Tibial nerve (tissue), 4 donors: ENCODE data around the gene NME3. TPM values are rescaled to one million over a fixed set of nuclear protein-coding genes. Genes with fewer than 3 reads are reported as not detected.

Source experiments
- DNase-seq, 2 donors: peaks; one replicate each; pipeline ENCODE4 v3.0.0-alpha.2; 2019; ENCODE audit warnings: low spot score in 2 of 2
- H3K27ac ChIP-seq, 4 donors: fragments of 200-600 bp; sonication (generic) in 3 of 4; one replicate each; pipeline ENCODE4 v1.5.1; 2017 to 2019; ENCODE audit warnings: mild to moderate bottlenecking in 1 of 4
- H3K27me3 ChIP-seq, 2 donors: fragments of 200-600 bp; sonication (generic) in 1 of 2; one replicate each; pipeline versions ENCODE4 v1.5.1 to v1.6.0; 2017 to 2019
- H3K36me3 ChIP-seq, 3 donors: fragments of 200-600 bp; sonication (generic); one replicate each; pipeline ENCODE4 v1.5.1; 2018 to 2019
- H3K4me1 ChIP-seq, 4 donors: fragments of 200-600 bp; sonication (generic) in 3 of 4; one replicate each; pipeline ENCODE4 v1.5.1; 2017 to 2019
- H3K4me3 ChIP-seq, 4 donors: fragments of 200-600 bp; sonication (generic) in 3 of 4; one replicate each; pipeline ENCODE4 v1.5.1; 2017 to 2019; ENCODE audit warnings: mild to moderate bottlenecking in 1 of 4, moderate library complexity in 1 of 4
- H3K9me3 ChIP-seq, 4 donors: fragments of 200-600 bp; sonication (generic) in 3 of 4; one replicate each; pipeline ENCODE4 v1.5.1; 2017 to 2019
- EP300 ChIP-seq, 2 donors: sonication (generic); formaldehyde crosslinking; IDR thresholded peaks; one replicate each; pipeline ENCODE4 v1.6.1; 2017; ENCODE audit warnings: antibody characterized with exemption in 2 of 2, mild to moderate bottlenecking in 1 of 2
- POLR2A ChIP-seq, 2 donors: fragments of 450-650 bp; IDR thresholded peaks; one replicate each; pipeline ENCODE4 v1.6.1; 2017; ENCODE audit warnings: antibody characterized with exemption in 2 of 2, mild to moderate bottlenecking in 2 of 2, moderate library complexity in 2 of 2
- WGBS, 2 donors: methylation state at CpG; one replicate each; pipeline ENCODE4 v1.1.5; 2018; 5-methylcytosine and 5-hydroxymethylcytosine counted together
- total RNA-seq, 4 donors: library from RNA; depleted of rRNA; stranded (reverse); fragments of >200 nt; gene quantifications; one replicate each; pipeline ENCODE4 v1.1.0, GENCODE V29; 2016
- TF ChIP-seq, protein P1 (sequence below), 5 experiments: fragments of 200-600 bp in 3 of 5; fragments of 450-650 bp in 2 of 5; sonication (generic) in 3 of 5; IDR thresholded peaks; one replicate each; pipeline ENCODE4 v1.5.1; 2016 to 2019; ENCODE audit warnings: antibody characterized with exemption in 5 of 5, mild to moderate bottlenecking in 3 of 5, moderate library complexity in 2 of 5

NME3 gene
- total RNA-seq, 4 donors from 2014 or later: 113 to 198 (median 128) TPM

- Histone ChIP-seq H3K36me3 (peaks cover 2 to 100% (median 23%) of the 10 kb centered on the region in 3 donors), H3K4me1 (peaks cover 0 to 14% (median 0%) of the 10 kb centered on the region in 4 donors), H3K27me3 (no peaks in the 10 kb centered on the region), H3K4me3 (no peak overlapping the region), H3K9me3 (no peaks in the 10 kb centered on the region), H3K27ac (no peak overlapping the region)
- DNase-seq: no peak
- WGBS, 2 donors: 91 to 92% methylated on average over 12 to 15 of the region's 15 CpGs
- TF ChIP-seq, protein P1, sequence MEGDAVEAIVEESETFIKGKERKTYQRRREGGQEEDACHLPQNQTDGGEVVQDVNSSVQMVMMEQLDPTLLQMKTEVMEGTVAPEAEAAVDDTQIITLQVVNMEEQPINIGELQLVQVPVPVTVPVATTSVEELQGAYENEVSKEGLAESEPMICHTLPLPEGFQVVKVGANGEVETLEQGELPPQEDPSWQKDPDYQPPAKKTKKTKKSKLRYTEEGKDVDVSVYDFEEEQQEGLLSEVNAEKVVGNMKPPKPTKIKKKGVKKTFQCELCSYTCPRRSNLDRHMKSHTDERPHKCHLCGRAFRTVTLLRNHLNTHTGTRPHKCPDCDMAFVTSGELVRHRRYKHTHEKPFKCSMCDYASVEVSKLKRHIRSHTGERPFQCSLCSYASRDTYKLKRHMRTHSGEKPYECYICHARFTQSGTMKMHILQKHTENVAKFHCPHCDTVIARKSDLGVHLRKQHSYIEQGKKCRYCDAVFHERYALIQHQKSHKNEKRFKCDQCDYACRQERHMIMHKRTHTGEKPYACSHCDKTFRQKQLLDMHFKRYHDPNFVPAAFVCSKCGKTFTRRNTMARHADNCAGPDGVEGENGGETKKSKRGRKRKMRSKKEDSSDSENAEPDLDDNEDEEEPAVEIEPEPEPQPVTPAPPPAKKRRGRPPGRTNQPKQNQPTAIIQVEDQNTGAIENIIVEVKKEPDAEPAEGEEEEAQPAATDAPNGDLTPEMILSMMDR (IDR thresholded peaks at IDR 0.05): no peak
- TF ChIP-seq POLR2A (IDR thresholded peaks at IDR 0.05) (no peak), EP300 (IDR thresholded peaks at IDR 0.05) (no peak)
Observed at GRCh38 chr16:1760911-1761310, 10.4 kb downstream of the NME3 start.

DNA sequence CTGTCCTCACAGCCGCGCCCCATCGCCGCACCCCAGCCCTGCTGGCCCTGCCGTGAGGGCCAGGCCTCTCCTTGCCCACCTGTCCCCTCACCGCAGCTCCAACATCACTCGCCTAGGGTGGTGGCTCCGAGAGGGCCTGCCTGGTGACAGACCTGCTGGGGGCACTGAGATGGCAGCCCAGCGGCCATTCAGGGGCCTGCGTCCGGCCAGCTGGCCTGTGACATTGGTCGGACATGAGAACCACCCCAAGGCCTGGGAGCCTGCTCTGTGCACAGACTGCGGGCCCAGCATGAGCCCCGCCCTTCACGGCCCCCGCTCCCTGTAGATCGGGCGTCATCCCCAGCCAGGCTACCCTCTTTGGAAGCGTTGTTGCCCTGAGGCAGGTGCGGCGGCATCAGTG is 11.8 kb downstream of the NME3 start:
- H3K27me3 ChIP-seq: no peaks in the 10 kb centered on the region
- H3K4me3 ChIP-seq: no peak overlapping the region
- TF ChIP-seq, protein P1 (IDR thresholded peaks at IDR 0.05): no peak
- no peak for TF ChIP-seq POLR2A (IDR thresholded peaks at IDR 0.05)
- no peak for TF ChIP-seq EP300 (IDR thresholded peaks at IDR 0.05)
- H3K9me3 ChIP-seq: no peaks in the 10 kb centered on the region
- 92 to 93% methylated on average over 20 to 21 of the region's 21 CpGs for WGBS, 2 donors
- no peak overlapping the region for H3K27ac ChIP-seq
- H3K4me1 ChIP-seq: peaks cover 0 to 13% (median 0%) of the 10 kb centered on the region in 4 donors
- no peak for DNase-seq
- peaks cover 0 to 98% (median 20%) of the 10 kb centered on the region in 3 donors for H3K36me3 ChIP-seq

- no peak for DNase-seq
- H3K27ac ChIP-seq: no peak overlapping the region
- H3K4me1 ChIP-seq: peaks cover 0 to 8% (median 0%) of the 10 kb centered on the region in 4 donors
- peaks cover 0 to 98% (median 18%) of the 10 kb centered on the region in 3 donors for H3K36me3 ChIP-seq
- 77 to 83% methylated on average over 17 to 18 of the region's 18 CpGs for WGBS, 2 donors
- TF ChIP-seq, protein P1 (IDR thresholded peaks at IDR 0.05): no peak
- TF ChIP-seq EP300 (IDR thresholded peaks at IDR 0.05) (no peak), POLR2A (IDR thresholded peaks at IDR 0.05) (no peak)
- H3K9me3 ChIP-seq: no peaks in the 10 kb centered on the region
- H3K4me3 ChIP-seq: no peak overlapping the region
- no peaks in the 10 kb centered on the region for H3K27me3 ChIP-seq
Observed at GRCh38 chr16:1758923-1759322, 12.4 kb downstream of the NME3 start.

DNA sequence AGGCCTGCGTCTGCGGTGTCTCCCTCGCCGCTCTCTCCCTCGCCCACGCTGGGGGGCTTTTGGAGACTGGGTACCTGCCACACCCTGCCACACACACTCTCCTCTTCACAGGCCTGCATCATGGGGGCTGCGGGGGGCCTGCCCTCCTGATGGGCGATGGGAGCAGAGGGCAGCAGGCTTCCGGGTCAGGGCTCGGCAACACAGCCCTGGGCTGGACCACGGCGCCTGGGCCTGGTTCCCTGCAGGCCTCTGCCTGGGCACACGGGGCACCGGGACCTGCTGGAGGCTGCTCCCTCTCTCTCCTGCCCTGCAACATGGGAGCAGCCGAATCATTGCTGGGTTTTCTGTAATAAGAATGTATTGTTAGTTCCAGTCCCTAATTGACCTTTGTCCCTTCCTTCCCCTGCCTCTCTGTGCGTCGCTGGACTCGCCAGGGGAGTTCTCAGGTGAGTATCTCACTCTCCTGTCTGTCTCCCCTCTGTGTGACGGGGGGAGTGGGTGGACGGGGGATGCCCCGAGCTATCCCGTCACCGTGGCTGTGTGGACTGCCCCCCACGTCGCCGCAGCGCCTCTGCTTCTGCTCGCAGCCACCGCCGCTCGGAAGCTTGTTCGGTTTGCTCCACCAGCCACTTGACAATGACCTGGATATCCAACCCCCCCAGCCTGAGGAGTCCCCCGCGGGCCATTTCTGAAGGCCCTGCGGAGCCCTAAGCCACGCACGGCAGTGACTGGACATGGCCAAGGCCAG is 13.5 kb downstream of the NME3 start:
- no peak overlapping the region for H3K4me3 ChIP-seq
- no peaks in the 10 kb centered on the region for H3K27me3 ChIP-seq
- TF ChIP-seq EP300 (IDR thresholded peaks at IDR 0.05): no peak
- H3K36me3 ChIP-seq: peaks cover 0 to 92% (median 13%) of the 10 kb centered on the region in 3 donors
- peak overlapping the region in 1 of 4 donors; percentile 7 for H3K27ac ChIP-seq
- no peaks in the 10 kb centered on the region for H3K9me3 ChIP-seq
- H3K4me1 ChIP-seq: no peaks in the 10 kb centered on the region
- 91 to 93% methylated on average over 30 to 37 of the region's 37 CpGs for WGBS, 2 donors
- DNase-seq: no peak

DNA sequence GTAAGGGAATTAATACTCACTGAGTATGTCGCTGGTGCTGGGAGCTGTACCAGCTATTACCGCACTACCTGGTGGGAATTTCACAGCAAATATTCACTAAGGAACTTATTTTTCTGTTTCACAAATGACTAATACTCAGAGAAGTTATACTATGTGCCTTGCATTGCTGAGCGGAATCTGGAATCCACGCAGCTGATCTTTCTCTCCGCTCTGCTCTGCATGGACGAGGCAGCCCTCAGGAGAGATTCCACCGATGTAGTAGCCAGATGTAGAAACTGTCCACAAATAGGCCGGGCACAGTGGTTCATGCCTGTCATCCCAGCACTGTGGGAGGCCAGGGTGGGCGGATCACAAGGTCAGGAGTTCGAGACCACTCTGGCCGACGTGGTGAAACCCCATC is 17.1 kb downstream of the NME3 start:
- no peak for TF ChIP-seq EP300 (IDR thresholded peaks at IDR 0.05)
- Histone ChIP-seq H3K27ac (no peak overlapping the region), H3K36me3 (peaks cover 0 to 92% (median 18%) of the 10 kb centered on the region in 3 donors), H3K4me3 (no peak overlapping the region), H3K4me1 (no peaks in the 10 kb centered on the region), H3K9me3 (no peaks in the 10 kb centered on the region), H3K27me3 (no peaks in the 10 kb centered on the region)
- no peak for DNase-seq
- WGBS, 2 donors: 85 to 89% methylated on average over 12 of the region's 12 CpGs

DNA sequence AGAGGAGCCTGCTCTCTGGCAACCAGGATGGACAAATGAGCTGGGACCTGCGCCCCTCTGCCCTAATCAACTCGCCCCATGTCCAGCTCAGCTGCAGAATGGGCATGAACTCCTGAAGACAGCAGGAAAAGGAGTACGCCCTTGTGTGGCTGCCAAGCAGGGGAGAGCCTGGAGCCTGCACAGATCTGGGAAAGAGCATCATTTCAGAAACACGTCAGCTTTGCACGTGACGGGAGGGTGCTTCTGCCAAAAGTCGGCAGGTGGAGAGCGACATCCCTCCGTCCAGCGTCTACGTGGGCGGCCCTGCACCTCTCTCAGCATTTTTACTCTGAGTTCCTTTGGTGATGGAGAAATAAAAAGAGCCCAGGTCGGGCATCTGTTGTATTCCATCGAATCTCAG is 18.5 kb downstream of the NME3 start:
- no peak for DNase-seq
- H3K27ac ChIP-seq: no peak overlapping the region
- no peaks in the 10 kb centered on the region for H3K27me3 ChIP-seq
- no peaks in the 10 kb centered on the region for H3K9me3 ChIP-seq
- H3K4me3 ChIP-seq: no peak overlapping the region
- H3K36me3 ChIP-seq: peaks cover 0 to 92% (median 31%) of the 10 kb centered on the region in 3 donors
- H3K4me1 ChIP-seq: no peaks in the 10 kb centered on the region
- TF ChIP-seq POLR2A (IDR thresholded peaks at IDR 0.05) (no peak), EP300 (IDR thresholded peaks at IDR 0.05) (no peak)
- TF ChIP-seq, protein P1 (IDR thresholded peaks at IDR 0.05): no peak
- WGBS, 2 donors: 92 to 94% methylated on average over 14 of the region's 14 CpGs
